Measurements from ENCODE around the gene ADCYAP1R1. TPM values are rescaled to one million over a fixed set of nuclear protein-coding genes. Genes with fewer than 3 reads are reported as not detected.

ADCYAP1R1 gene
- total RNA-seq, 1 donor from 2014 or later = not detected

GRCh38 chr7:31076051-31076450 is 23.9 kb downstream of the ADCYAP1R1 start:
- no peak for DNase-seq (ENCODE audit: low spot score, unreplicated experiment)
- no peaks in the 10 kb centered on the region for H3K36me3 Mint-ChIP-seq (ENCODE audit: insufficient read depth)
- TF ChIP-seq CTCF (IDR thresholded peaks at IDR 0.05; ENCODE audit: unreplicated experiment) = no peak
- no peak overlapping the region for H3K4me3 Mint-ChIP-seq (ENCODE audit: low read depth)
- peaks cover 5% of the 10 kb centered on the region for H3K4me1 Mint-ChIP-seq (ENCODE audit: low read depth)
- peaks cover 44% of the 10 kb centered on the region for H3K27me3 Mint-ChIP-seq
- no peaks in the 10 kb centered on the region for H3K9me3 Mint-ChIP-seq (ENCODE audit: low read depth)
- H3K27ac Mint-ChIP-seq = no peak overlapping the region

DNA sequence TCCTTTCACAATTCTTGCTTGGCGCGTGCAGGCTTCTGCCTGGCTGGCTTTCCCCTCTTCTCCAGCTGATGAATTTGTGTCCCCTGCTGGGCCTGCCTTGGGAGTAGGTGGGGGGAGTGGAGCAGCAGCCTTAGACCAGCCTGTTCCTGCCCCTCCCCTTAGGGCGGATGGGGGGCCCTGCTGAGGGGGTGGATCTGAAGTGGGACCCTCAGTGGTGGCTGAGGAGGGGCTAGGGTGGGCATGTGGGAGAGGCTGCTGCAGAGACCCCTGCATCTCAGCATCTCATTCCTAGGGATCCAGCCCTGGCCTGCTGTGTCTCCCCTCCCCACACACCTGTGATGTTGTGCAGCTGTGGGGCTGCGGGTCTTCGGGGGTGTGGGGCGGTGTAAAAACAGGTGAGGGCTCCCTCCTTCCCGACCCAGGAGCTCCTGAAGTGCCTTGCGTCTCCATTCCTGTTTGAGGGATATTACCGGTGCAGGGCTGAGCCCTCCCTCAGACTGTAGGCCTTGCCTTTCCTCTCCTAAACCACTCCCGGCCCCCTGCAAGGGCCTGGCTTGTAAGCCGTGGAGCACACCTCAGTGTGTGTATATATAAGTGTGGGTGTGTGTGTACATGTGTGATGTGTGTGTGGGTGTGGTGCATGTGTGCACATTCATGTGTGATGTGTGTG is 24.7 kb downstream of the ADCYAP1R1 start:
- Mint-ChIP-seq H3K9me3 (ENCODE audit: low read depth) (no peaks in the 10 kb centered on the region), H3K36me3 (ENCODE audit: insufficient read depth) (no peaks in the 10 kb centered on the region), H3K4me1 (ENCODE audit: low read depth) (peaks cover 5% of the 10 kb centered on the region), H3K4me3 (ENCODE audit: low read depth) (no peak overlapping the region), H3K27ac (no peak overlapping the region), H3K27me3 (peaks cover 47% of the 10 kb centered on the region)
- DNase-seq (ENCODE audit: low spot score, unreplicated experiment) = no peak
- no peak for TF ChIP-seq CTCF (IDR thresholded peaks at IDR 0.05; ENCODE audit: unreplicated experiment)

DNA sequence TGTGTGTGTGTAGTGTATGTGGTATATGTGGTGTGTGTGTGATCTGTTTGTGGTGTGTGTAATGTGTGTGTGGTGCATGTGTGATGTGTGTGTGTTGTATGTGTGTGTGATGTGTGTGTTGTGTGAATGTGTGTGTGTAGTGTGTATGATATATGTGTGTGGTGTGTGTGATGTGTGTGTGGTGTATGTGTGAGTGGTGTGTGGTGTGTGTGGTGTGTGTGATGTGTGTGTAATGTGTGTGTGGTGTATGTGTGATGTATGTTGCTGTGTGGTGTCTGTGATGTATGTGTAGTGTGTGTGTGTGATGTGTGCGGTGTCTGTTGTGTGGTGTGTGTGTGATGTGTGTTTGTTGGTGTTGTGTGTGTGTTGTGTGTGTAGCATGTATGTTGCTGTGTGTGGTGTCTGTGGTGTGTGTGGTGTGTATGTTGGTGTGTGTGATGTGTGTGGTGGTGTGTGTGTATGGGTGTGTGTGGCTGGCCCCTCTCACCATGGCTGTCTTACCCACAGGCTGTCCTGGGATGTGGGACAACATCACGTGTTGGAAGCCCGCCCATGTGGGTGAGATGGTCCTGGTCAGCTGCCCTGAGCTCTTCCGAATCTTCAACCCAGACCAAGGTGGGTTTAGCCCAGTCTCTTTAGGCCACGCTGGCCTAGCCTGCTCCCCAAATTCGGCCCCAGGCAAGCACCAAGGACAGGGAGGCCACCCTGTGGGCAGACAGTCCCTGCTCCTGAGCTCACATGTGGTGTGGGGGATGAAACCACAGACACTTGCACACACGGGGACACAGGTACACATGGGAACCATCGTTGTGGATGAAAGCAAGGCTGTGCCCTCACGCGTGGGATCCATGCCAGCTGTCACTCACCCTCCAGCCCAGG is 25.6 kb downstream of the ADCYAP1R1 start:
- no peak for TF ChIP-seq CTCF (IDR thresholded peaks at IDR 0.05; ENCODE audit: unreplicated experiment)
- peaks cover 5% of the 10 kb centered on the region for H3K4me1 Mint-ChIP-seq (ENCODE audit: low read depth)
- no peaks in the 10 kb centered on the region for H3K36me3 Mint-ChIP-seq (ENCODE audit: insufficient read depth)
- H3K27ac Mint-ChIP-seq = no peak overlapping the region
- H3K4me3 Mint-ChIP-seq (ENCODE audit: low read depth) = no peak overlapping the region
- H3K27me3 Mint-ChIP-seq = peaks cover 52% of the 10 kb centered on the region
- DNase-seq (ENCODE audit: low spot score, unreplicated experiment) = no peak
- H3K9me3 Mint-ChIP-seq (ENCODE audit: low read depth) = no peaks in the 10 kb centered on the region

DNA sequence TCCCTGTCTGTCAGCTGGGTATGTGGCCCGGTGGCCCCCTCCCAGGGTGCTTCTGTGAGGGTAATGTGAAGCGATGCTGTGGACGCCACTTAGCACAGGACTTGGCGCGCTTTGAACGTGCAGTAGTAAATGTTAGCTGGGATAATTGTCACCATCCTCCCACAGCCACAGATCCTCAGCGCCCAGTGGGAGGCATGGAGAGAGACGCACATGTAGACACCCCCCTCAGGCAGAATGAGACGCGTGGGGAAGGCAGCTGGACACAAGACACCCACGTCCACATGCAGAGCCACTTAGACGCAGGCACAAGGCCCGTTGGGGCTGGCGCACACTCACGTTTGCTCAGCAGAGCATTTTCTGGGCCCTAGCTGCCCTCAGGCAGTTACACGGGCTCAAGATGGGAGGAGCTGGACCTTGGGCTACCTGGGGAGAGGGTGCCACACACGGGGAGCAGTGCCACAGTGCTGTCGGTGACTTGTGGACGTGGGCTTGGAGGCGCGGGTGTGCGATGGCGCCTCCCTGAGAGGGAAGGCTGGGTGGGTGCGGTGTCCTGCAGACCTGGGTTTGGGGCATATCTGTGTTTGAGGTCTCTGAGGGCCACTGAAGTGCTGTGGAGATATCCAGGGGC is 26.4 kb downstream of the ADCYAP1R1 start:
- Mint-ChIP-seq H3K27me3 (peaks cover 57% of the 10 kb centered on the region), H3K4me1 (ENCODE audit: low read depth) (peaks cover 5% of the 10 kb centered on the region), H3K4me3 (ENCODE audit: low read depth) (no peak overlapping the region), H3K27ac (no peak overlapping the region), H3K9me3 (ENCODE audit: low read depth) (no peaks in the 10 kb centered on the region), H3K36me3 (ENCODE audit: insufficient read depth) (no peaks in the 10 kb centered on the region)
- TF ChIP-seq CTCF (IDR thresholded peaks at IDR 0.05; ENCODE audit: unreplicated experiment) = no peak
- no peak for DNase-seq (ENCODE audit: low spot score, unreplicated experiment)

DNA sequence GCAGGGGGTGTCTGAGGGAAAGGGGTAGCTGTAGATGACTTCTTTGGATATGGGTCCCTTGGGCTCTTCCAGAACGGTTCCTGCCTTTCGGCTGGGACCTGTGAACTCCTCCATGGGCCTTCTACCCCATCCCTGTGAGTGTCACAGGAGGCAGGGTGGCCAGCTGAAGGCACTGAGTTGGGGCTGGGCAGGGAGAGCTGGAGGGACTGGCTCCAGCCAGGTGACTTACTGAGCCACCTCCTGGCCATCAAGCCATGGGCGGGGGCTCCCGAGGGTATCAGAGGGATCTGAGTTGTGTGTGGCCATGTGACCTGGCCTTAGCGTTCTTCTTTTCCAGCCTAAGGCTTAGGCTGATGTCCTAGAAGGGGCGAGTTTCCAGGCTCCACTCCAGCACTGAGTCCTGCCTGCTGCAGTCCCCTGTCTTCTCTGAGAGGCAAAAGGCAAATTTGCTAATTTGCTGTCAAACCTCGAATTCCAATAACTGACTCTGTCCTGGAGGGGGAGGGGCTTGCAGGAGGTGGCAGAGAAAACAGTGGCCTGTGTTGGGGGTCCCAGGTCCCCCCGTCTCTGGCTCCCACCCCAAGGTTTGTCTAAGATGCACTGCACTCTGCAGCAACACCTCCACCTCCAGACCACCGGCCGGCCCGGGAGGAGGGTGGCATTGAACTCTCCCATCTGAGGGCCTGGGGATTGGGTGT is 27.2 kb downstream of the ADCYAP1R1 start:
- no peak for DNase-seq (ENCODE audit: low spot score, unreplicated experiment)
- Mint-ChIP-seq H3K27me3 (peaks cover 56% of the 10 kb centered on the region), H3K4me3 (ENCODE audit: low read depth) (no peak overlapping the region), H3K9me3 (ENCODE audit: low read depth) (no peaks in the 10 kb centered on the region), H3K27ac (no peak overlapping the region), H3K4me1 (ENCODE audit: low read depth) (peaks cover 5% of the 10 kb centered on the region), H3K36me3 (ENCODE audit: insufficient read depth) (no peaks in the 10 kb centered on the region)
- TF ChIP-seq CTCF (IDR thresholded peaks at IDR 0.05; ENCODE audit: unreplicated experiment) = no peak
